Measurements from ENCODE around the gene SMDT1. TPM values are rescaled to one million over a fixed set of nuclear protein-coding genes. Genes with fewer than 3 reads are reported as not detected.

SMDT1 gene
- total and polyA plus RNA-seq, 9 of the 15 experiments (the other 6 are each of a cell fraction or from before 2014, with no cell fraction given), result 7.9 to 65.2 (median 14.3) TPM

DNA sequence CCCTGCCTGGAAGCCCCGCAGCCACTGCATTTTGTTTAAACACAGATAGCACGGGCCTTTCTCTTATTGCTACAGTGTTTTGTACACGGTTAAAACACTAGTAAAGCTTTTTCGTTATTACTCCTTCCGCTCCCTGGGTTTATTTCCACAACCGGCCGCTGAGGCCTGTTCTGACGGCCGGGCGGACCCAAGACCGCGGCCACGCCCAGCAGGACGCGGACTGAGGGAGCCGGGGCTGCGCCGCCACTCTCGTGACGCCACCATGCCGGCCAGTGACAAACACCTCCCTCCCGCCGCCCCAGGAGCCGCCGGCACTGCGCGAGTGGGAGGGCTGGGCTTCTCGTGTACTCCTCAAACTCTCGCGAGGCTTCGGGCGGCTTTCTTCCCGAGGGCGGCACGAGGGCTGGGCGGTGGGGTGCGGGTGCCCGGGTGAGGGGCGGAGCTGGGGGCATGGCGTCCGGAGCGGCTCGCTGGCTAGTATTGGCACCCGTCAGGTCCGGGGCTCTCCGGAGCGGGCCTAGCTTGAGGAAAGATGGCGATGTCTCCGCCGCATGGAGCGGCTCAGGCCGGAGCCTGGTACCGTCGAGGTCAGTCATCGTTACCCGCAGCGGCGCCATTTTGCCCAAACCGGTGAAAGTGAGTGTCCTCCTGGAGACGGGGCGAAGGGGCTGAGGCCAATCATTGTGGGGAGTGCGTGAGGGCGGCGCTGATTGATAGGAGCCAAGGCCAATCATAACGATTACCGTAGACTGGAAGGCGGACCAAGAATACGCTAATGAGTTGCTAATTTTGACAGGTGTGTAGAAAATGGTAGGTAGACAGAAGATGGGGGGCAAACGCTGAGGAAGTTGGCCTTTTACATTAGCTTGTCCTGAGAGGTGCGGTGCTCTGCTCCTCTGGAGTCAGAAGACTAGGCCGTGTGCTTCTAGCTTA is at the start of gene SMDT1 (continued):
- TF ChIP-seq CCAR2 (IDR thresholded peaks at IDR 0.05; ENCODE audit: low read depth, low read length), result no peak
- TF ChIP-seq, protein P1, sequence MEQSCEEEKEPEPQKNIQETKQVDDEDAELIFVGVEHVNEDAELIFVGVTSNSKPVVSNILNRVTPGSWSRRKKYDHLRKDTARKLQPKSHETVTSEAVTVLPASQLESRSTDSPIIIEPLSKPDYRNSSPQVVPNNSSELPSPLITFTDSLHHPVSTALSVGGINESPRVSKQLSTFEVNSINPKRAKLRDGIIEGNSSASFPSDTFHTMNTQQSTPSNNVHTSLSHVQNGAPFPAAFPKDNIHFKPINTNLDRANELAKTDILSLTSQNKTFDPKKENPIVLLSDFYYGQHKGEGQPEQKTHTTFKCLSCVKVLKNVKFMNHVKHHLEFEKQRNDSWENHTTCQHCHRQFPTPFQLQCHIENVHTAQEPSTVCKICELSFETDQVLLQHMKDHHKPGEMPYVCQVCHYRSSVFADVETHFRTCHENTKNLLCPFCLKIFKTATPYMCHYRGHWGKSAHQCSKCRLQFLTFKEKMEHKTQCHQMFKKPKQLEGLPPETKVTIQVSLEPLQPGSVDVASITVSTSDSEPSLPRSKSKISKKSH (CRISPR knock-in tag; IDR thresholded peaks at IDR 0.05), result no peak
- peak in 1 of 2 experiments; percentile 14; a peak in 1 of 4 replicates for TF ChIP-seq RCOR1 (IDR thresholded peaks at IDR 0.05; ENCODE audit: borderline replicate concordance in 1 of 2, low read depth in 2 of 2, low read length in 2 of 2)
- peak; percentile 83 for TF ChIP-seq DMBX1 (CRISPR knock-in tag; IDR thresholded peaks at IDR 0.05; ENCODE audit: borderline replicate concordance)
- TF ChIP-seq, protein P2, sequence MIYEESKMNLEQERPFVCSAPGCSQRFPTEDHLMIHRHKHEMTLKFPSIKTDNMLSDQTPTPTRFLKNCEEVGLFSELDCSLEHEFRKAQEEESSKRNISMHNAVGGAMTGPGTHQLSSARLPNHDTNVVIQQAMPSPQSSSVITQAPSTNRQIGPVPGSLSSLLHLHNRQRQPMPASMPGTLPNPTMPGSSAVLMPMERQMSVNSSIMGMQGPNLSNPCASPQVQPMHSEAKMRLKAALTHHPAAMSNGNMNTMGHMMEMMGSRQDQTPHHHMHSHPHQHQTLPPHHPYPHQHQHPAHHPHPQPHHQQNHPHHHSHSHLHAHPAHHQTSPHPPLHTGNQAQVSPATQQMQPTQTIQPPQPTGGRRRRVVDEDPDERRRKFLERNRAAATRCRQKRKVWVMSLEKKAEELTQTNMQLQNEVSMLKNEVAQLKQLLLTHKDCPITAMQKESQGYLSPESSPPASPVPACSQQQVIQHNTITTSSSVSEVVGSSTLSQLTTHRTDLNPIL (CRISPR knock-in tag; IDR thresholded peaks at IDR 0.05), result no peak
- TF ChIP-seq CHD2 (IDR thresholded peaks at IDR 0.05; ENCODE audit: low read depth, low read length), result peak; percentile 94
- TF ChIP-seq, protein P3, sequence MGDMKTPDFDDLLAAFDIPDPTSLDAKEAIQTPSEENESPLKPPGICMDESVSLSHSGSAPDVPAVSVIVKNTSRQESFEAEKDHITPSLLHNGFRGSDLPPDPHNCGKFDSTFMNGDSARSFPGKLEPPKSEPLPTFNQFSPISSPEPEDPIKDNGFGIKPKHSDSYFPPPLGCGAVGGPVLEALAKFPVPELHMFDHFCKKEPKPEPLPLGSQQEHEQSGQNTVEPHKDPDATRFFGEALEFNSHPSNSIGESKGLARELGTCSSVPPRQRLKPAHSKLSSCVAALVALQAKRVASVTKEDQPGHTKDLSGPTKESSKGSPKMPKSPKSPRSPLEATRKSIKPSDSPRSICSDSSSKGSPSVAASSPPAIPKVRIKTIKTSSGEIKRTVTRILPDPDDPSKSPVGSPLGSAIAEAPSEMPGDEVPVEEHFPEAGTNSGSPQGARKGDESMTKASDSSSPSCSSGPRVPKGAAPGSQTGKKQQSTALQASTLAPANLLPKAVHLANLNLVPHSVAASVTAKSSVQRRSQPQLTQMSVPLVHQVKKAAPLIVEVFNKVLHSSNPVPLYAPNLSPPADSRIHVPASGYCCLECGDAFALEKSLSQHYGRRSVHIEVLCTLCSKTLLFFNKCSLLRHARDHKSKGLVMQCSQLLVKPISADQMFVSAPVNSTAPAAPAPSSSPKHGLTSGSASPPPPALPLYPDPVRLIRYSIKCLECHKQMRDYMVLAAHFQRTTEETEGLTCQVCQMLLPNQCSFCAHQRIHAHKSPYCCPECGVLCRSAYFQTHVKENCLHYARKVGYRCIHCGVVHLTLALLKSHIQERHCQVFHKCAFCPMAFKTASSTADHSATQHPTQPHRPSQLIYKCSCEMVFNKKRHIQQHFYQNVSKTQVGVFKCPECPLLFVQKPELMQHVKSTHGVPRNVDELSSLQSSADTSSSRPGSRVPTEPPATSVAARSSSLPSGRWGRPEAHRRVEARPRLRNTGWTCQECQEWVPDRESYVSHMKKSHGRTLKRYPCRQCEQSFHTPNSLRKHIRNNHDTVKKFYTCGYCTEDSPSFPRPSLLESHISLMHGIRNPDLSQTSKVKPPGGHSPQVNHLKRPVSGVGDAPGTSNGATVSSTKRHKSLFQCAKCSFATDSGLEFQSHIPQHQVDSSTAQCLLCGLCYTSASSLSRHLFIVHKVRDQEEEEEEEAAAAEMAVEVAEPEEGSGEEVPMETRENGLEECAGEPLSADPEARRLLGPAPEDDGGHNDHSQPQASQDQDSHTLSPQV (IDR thresholded peaks at IDR 0.05), result peak; percentile 98
- TF ChIP-seq MEIS2 (IDR thresholded peaks at IDR 0.05; ENCODE audit: partially characterized antibody), result peak; percentile 59
- TF ChIP-seq NR1H2 (CRISPR knock-in tag; IDR thresholded peaks at IDR 0.05), result no peak
- peak; percentile 71; the same call in 1 of the 2 replicates for TF ChIP-seq TOE1 (IDR thresholded peaks at IDR 0.05; ENCODE audit: borderline replicate concordance)
- no peak for TF ChIP-seq TOE1 (CRISPR knock-in tag; IDR thresholded peaks at IDR 0.05; ENCODE audit: borderline replicate concordance, low read depth)
- 0 out of 2 replicates have a peak, but pooled peaks have one; percentile 49 for TF ChIP-seq DIDO1 (tag; IDR thresholded peaks at IDR 0.05; ENCODE audit: low read depth)
- TF ChIP-seq, protein P4, sequence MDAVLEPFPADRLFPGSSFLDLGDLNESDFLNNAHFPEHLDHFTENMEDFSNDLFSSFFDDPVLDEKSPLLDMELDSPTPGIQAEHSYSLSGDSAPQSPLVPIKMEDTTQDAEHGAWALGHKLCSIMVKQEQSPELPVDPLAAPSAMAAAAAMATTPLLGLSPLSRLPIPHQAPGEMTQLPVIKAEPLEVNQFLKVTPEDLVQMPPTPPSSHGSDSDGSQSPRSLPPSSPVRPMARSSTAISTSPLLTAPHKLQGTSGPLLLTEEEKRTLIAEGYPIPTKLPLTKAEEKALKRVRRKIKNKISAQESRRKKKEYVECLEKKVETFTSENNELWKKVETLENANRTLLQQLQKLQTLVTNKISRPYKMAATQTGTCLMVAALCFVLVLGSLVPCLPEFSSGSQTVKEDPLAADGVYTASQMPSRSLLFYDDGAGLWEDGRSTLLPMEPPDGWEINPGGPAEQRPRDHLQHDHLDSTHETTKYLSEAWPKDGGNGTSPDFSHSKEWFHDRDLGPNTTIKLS (IDR thresholded peaks at IDR 0.05; ENCODE audit: borderline replicate concordance, low read depth), result peak; percentile 79; the same call in 1 of the 2 replicates
- TF ChIP-seq RHOXF2B (CRISPR knock-in tag; conservative IDR thresholded peaks at IDR 0.05), result no peak
- no peak for TF ChIP-seq TRIM28 (IDR thresholded peaks at IDR 0.05)
- TF ChIP-seq, protein P5, sequence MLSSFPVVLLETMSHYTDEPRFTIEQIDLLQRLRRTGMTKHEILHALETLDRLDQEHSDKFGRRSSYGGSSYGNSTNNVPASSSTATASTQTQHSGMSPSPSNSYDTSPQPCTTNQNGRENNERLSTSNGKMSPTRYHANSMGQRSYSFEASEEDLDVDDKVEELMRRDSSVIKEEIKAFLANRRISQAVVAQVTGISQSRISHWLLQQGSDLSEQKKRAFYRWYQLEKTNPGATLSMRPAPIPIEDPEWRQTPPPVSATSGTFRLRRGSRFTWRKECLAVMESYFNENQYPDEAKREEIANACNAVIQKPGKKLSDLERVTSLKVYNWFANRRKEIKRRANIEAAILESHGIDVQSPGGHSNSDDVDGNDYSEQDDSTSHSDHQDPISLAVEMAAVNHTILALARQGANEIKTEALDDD (IDR thresholded peaks at IDR 0.05), result no peak
- no peak for TF ChIP-seq FOXA1 (IDR thresholded peaks at IDR 0.05; ENCODE audit: borderline replicate concordance)
- no peak for TF ChIP-seq ZNF77 (CRISPR knock-in tag; IDR thresholded peaks at IDR 0.05)

Measured in K562 (cell line).